B cell (primary cell): Measurements from ENCODE around the gene CEP89. TPM values are rescaled to one million over a fixed set of nuclear protein-coding genes. Genes with fewer than 3 reads are reported as not detected.

Experiments
- ATAC-seq: fragments of 200-7000 bp; cut with Tn5 transposase; one replicate; pipeline ENCODE4 v1.10.0; 2021; ENCODE audit warnings: low read depth, mild to moderate bottlenecking, moderate number of reproducible peaks, moderate library complexity
- CTCF ChIA-PET: fragments of 350-600 bp; sonication (Branson Sonifier 250); formaldehyde crosslinking; loops from one replicate; lab custom pipeline; 2021; ENCODE audit warnings: antibody characterized with exemption, inconsistent platforms; lab: Charles Lee
- POLR2A ChIA-PET: fragments of 350-600 bp; sonication (Branson Sonifier 250); formaldehyde crosslinking; loops from one replicate; lab custom pipeline; 2021; ENCODE audit warnings: antibody characterized with exemption; lab: Charles Lee
- DNase-seq: peaks from one replicate; pipeline ENCODE4 v3.0.0; 2013
- H2AFZ ChIP-seq: 2 replicates; pipeline ENCODE4 v1.6.1; 2012; ENCODE audit warnings: mild to moderate bottlenecking, low read depth, low read length; ENCODE audit not compliant: insufficient read depth, poor library complexity, severe bottlenecking
- H3K27ac ChIP-seq, 2 donors: 1 replicate in 1 of 2; 2 replicates in 1 of 2; pipeline ENCODE4 v1.5.1; 2012 to 2013; ENCODE audit warnings: low read length in 2 of 2, mild to moderate bottlenecking in 2 of 2, moderate library complexity in 1 of 2
- H3K27me3 ChIP-seq, 4 experiments: fragments of 200-600 bp in 1 of 4; sonication (generic) in 1 of 4; replicated peaks in 1 of 4; 1 replicate in 2 of 4; 2 replicates in 2 of 4; pipeline versions ENCODE4 v1.6.1 to v1.7.0; 2013 to 2016; ENCODE audit warnings: low read length in 3 of 4, mild to moderate bottlenecking in 2 of 4, mixed read lengths in 1 of 4, moderate library complexity in 1 of 4; ENCODE audit not compliant: insufficient read depth in 4 of 4, control insufficient read depth in 3 of 4; ENCODE audit errors: control extremely low read depth in 1 of 4
- H3K36me3 ChIP-seq, 2 experiments: replicated peaks in 1 of 2; 1 replicate in 1 of 2; 2 replicates in 1 of 2; pipeline versions ENCODE4 v1.6.1 to v1.7.1; 2013; ENCODE audit warnings: low read length in 1 of 2; ENCODE audit not compliant: insufficient read depth in 2 of 2, control insufficient read depth in 1 of 2; ENCODE audit errors: control extremely low read depth in 1 of 2, extremely low read depth in 1 of 2
- H3K4me1 ChIP-seq, 2 donors: fragments of 200-600 bp in 1 of 2; sonication (generic) in 1 of 2; 1 replicate in 1 of 2; 2 replicates in 1 of 2; pipeline versions ENCODE4 v1.5.1 to v1.6.1; 2013 to 2017; ENCODE audit warnings: low read length in 2 of 2; ENCODE audit not compliant: control insufficient read depth in 2 of 2, insufficient read depth in 2 of 2
- H3K4me2 ChIP-seq: replicated peaks from 2 replicates; pipeline ENCODE3; 2012; ENCODE audit warnings: mild to moderate bottlenecking, low read depth, low read length; ENCODE audit not compliant: poor library complexity, severe bottlenecking
- H3K4me3 ChIP-seq, 5 experiments: fragments of 200-600 bp in 1 of 5; sonication (generic) in 1 of 5; 1 replicate in 3 of 5; 2 replicates in 2 of 5; pipeline versions ENCODE4 v1.5.1 to v1.7.0; 2011 to 2016; ENCODE audit warnings: low read length in 4 of 5, mild to moderate bottlenecking in 4 of 5, low read depth in 2 of 5, control low read depth in 1 of 5, moderate library complexity in 1 of 5; ENCODE audit not compliant: insufficient read depth in 1 of 5; ENCODE audit errors: control extremely low read depth in 1 of 5, extremely low read depth in 1 of 5
- H3K79me2 ChIP-seq: fragments of 200-600 bp; sonication (generic); one replicate; pipeline ENCODE4 v1.6.0; 2016; ENCODE audit warnings: low read length; ENCODE audit not compliant: control insufficient read depth, insufficient read depth
- H3K9ac ChIP-seq: fragments of 200-600 bp; sonication (generic); 2 replicates; pipeline ENCODE4 v1.6.1; 2017; ENCODE audit warnings: mild to moderate bottlenecking, low read length, moderate library complexity
- H3K9me3 ChIP-seq, 3 donors: one replicate each; pipeline versions ENCODE4 v1.6.1 to v1.7.1; 2013; ENCODE audit warnings: low read length in 2 of 3; ENCODE audit not compliant: control insufficient read depth in 2 of 3, insufficient read depth in 1 of 3; ENCODE audit errors: control extremely low read depth in 1 of 3
- H4K20me1 ChIP-seq: 2 replicates; pipeline ENCODE4 v1.6.0; 2012; ENCODE audit warnings: mild to moderate bottlenecking, low read length; ENCODE audit not compliant: insufficient read depth, control insufficient read depth, poor library complexity, severe bottlenecking
- H3K27ac Mint-ChIP-seq: one replicate; pipeline ENCODE4 v1.8.0; 2021; ENCODE audit warnings: mixed read lengths
- H3K27me3 Mint-ChIP-seq: one replicate; pipeline ENCODE4 v1.8.0; 2021; ENCODE audit warnings: mixed read lengths
- H3K4me1 Mint-ChIP-seq: one replicate; pipeline ENCODE4 v1.8.0; 2021; ENCODE audit warnings: mixed read lengths
- H3K4me3 Mint-ChIP-seq: one replicate; pipeline ENCODE4 v1.8.0; 2021; ENCODE audit warnings: mixed read lengths
- H3K9me3 Mint-ChIP-seq: one replicate; pipeline ENCODE4 v1.8.0; 2022; ENCODE audit warnings: mixed read lengths; ENCODE audit not compliant: insufficient read depth
- CTCF ChIP-seq: fragments of 200-600 bp; IDR thresholded peaks from one replicate; pipeline ENCODE4 v1.8.0; 2022; ENCODE audit warnings: antibody characterized with exemption, mild to moderate bottlenecking
- EZH2 ChIP-seq: IDR thresholded peaks from 2 replicates; pipeline ENCODE4 v1.6.1; 2012; ENCODE audit warnings: borderline replicate concordance, low read depth, mild to moderate bottlenecking, moderate library complexity, low read length; ENCODE audit not compliant: insufficient read depth, poor library complexity, severe bottlenecking
- WGBS: methylation state at CpG from one replicate; pipeline ENCODE4 v1.1.5; 2013; ENCODE audit warnings: missing lambda C conversion rate; ENCODE audit not compliant: insufficient coverage; 5-methylcytosine and 5-hydroxymethylcytosine counted together
- intact Hi-C: fragments of 100-400 bp; cut with micrococcal nuclease; formaldehyde crosslinking; loops from one replicate; pipeline ENCODE4 v1.10.0; 2022
- polyA plus RNA-seq: library from polyadenylated mRNA; depleted of rRNA; stranded (reverse); fragments of >200 nt; gene quantifications from 2 replicates; pipeline ENCODE4 v1.2.3, GENCODE V29; 2012
- total RNA-seq, 2 donors: library from RNA; stranded (reverse); fragments of 120-200 nt in 1 of 2; gene quantifications; 1 replicate in 1 of 2; 2 replicates in 1 of 2; pipeline versions ENCODE4 v1.2.3 to v1.2.4, GENCODE V29; 2013 to 2022

CEP89 gene
- total and polyA plus RNA-seq, 2 donors (not counting 1 experiment from before 2014, with no cell fraction given): 10.2 to 38.6 TPM

- ChIA-PET POLR2A (no interaction called here), CTCF (no interaction called here)
- intact Hi-C loops: no loop called here
- no peaks in the 10 kb centered on the region for H3K4me1 ChIP-seq
- no peaks in the 10 kb centered on the region for H3K79me2 ChIP-seq
- peaks cover 0 to 9% (median 5%) of the 10 kb centered on the region in 3 donors for H3K9me3 ChIP-seq
- DNase-seq (no peak), ATAC-seq (no peak)
- Mint-ChIP-seq H3K4me1 (no peaks in the 10 kb centered on the region), H3K27ac (no peak overlapping the region), H3K9me3 (peaks cover 4% of the 10 kb centered on the region), H3K4me3 (no peak overlapping the region), H3K27me3 (no peaks in the 10 kb centered on the region)
- H3K9ac ChIP-seq: no peak overlapping the region
- no peak overlapping the region for H3K4me3 ChIP-seq
- no peaks in the 10 kb centered on the region for H3K27me3 ChIP-seq
- TF ChIP-seq EZH2: no peak
- TF ChIP-seq CTCF: no peak
- no peak overlapping the region for H3K27ac ChIP-seq
- H2AFZ ChIP-seq: no peak overlapping the region
- WGBS: 98% methylated on average over 5 of the region's 7 CpGs
- no peak overlapping the region for H3K4me2 ChIP-seq
- peaks cover 6 to 8% of the 10 kb centered on the region in 2 experiments for H3K36me3 ChIP-seq
- H4K20me1 ChIP-seq: no peaks in the 10 kb centered on the region
Observed at GRCh38 chr19:32908641-32909190, 63.0 kb downstream of the CEP89 start.

GRCh38 chr19:32902448-32902847 lies 69.3 kb downstream of the CEP89 start:
- no peaks in the 10 kb centered on the region for H3K4me1 Mint-ChIP-seq
- no peak overlapping the region for H3K9ac ChIP-seq
- no peak overlapping the region for H3K27ac Mint-ChIP-seq
- intact Hi-C loops: no loop called here
- peaks cover 3% of the 10 kb centered on the region in 2 experiments for H3K36me3 ChIP-seq
- no peaks in the 10 kb centered on the region for H4K20me1 ChIP-seq
- ChIA-PET CTCF (no interaction called here), POLR2A (no interaction called here)
- no peak for DNase-seq
- no peak for ATAC-seq
- peaks cover 4% of the 10 kb centered on the region for H3K9me3 Mint-ChIP-seq
- H3K4me2 ChIP-seq: no peak overlapping the region
- no peak overlapping the region for H2AFZ ChIP-seq
- no peaks in the 10 kb centered on the region for H3K27me3 Mint-ChIP-seq
- H3K4me3 Mint-ChIP-seq: no peak overlapping the region
- H3K4me1 ChIP-seq: no peaks in the 10 kb centered on the region
- TF ChIP-seq CTCF: no peak
- TF ChIP-seq EZH2: no peak
- H3K27ac ChIP-seq: no peak overlapping the region
- WGBS: 89% methylated on average over 2 of the region's 7 CpGs
- peaks cover 0 to 9% (median 5%) of the 10 kb centered on the region in 3 donors for H3K9me3 ChIP-seq
- no peak overlapping the region for H3K4me3 ChIP-seq
- H3K27me3 ChIP-seq: no peaks in the 10 kb centered on the region
- no peaks in the 10 kb centered on the region for H3K79me2 ChIP-seq
